Occipital lobe (tissue), 2 donors: Measurements from ENCODE around the gene HYDIN. TPM values are rescaled to one million over a fixed set of nuclear protein-coding genes. Genes with fewer than 3 reads are reported as not detected.
"Not testable (repeated sequence)": the region's sequence is repeated elsewhere in the genome, so short reads cannot be mapped to it uniquely, and the experiment has no call there.

Experiments
- DNase-seq: peaks from one replicate; lab custom pipeline; 2025; lab: John Stamatoyannopoulos, UW
- total RNA-seq: library from RNA; depleted of rRNA; stranded (reverse); fragments of >200 nt; gene quantifications from one replicate; pipeline ENCODE4 v1.2.3, GENCODE V29; 2014

HYDIN gene
- total RNA-seq, 1 donor from 2014 or later, result 26.5 TPM

- DNase-seq, result not testable (repeated sequence)
Observed at GRCh38 chr16:71109656-71110208, 120.8 kb downstream of the HYDIN start.

- not testable (repeated sequence) for DNase-seq
Observed at GRCh38 chr16:71105881-71106280, 124.6 kb downstream of the HYDIN start.

GRCh38 chr16:71083573-71083972 lies 146.9 kb downstream of the HYDIN start:
- not testable (repeated sequence) for DNase-seq

GRCh38 chr16:71080777-71081176 lies 149.7 kb downstream of the HYDIN start:
- not testable (repeated sequence) for DNase-seq

- DNase-seq, result not testable (repeated sequence)
Observed at GRCh38 chr16:71080262-71080661, 150.3 kb downstream of the HYDIN start.

- not testable (repeated sequence) for DNase-seq
Observed at GRCh38 chr16:71070651-71071050, 159.9 kb downstream of the HYDIN start.

- DNase-seq, result not testable (repeated sequence)
Observed at GRCh38 chr16:71069842-71070241, 160.7 kb downstream of the HYDIN start.

- not testable (repeated sequence) for DNase-seq
Observed at GRCh38 chr16:71053897-71054609, 176.5 kb downstream of the HYDIN start.

- not testable (repeated sequence) for DNase-seq
Observed at GRCh38 chr16:71050307-71050706, 180.2 kb downstream of the HYDIN start.

GRCh38 chr16:71039368-71040111 lies 191.0 kb downstream of the HYDIN start:
- not testable (repeated sequence) for DNase-seq

GRCh38 chr16:71038421-71038820 lies 192.1 kb downstream of the HYDIN start:
- DNase-seq, result not testable (repeated sequence)

GRCh38 chr16:71037987-71038386 lies 192.5 kb downstream of the HYDIN start:
- DNase-seq, result not testable (repeated sequence)

GRCh38 chr16:71028032-71028727 lies 202.3 kb downstream of the HYDIN start:
- not testable (repeated sequence) for DNase-seq

- not testable (repeated sequence) for DNase-seq
Observed at GRCh38 chr16:71027511-71027910, 203.0 kb downstream of the HYDIN start.

- not testable (repeated sequence) for DNase-seq
Observed at GRCh38 chr16:71023851-71024439, 206.6 kb downstream of the HYDIN start.

GRCh38 chr16:71021961-71022537 lies 208.5 kb downstream of the HYDIN start:
- not testable (repeated sequence) for DNase-seq

GRCh38 chr16:71019067-71019682 lies 211.3 kb downstream of the HYDIN start:
- not testable (repeated sequence) for DNase-seq

- DNase-seq, result not testable (repeated sequence)
Observed at GRCh38 chr16:71015419-71015818, 215.1 kb downstream of the HYDIN start.

- DNase-seq, result not testable (repeated sequence)
Observed at GRCh38 chr16:71009440-71010223, 220.9 kb downstream of the HYDIN start.
